ENCODE results near the gene PODXL2. TPM values are rescaled to one million over a fixed set of nuclear protein-coding genes. Genes with fewer than 3 reads are reported as not detected.

The PODXL2 gene
- total RNA-seq, 2 donors from 2014 or later, result 8.3 to 14.2 TPM

DNA sequence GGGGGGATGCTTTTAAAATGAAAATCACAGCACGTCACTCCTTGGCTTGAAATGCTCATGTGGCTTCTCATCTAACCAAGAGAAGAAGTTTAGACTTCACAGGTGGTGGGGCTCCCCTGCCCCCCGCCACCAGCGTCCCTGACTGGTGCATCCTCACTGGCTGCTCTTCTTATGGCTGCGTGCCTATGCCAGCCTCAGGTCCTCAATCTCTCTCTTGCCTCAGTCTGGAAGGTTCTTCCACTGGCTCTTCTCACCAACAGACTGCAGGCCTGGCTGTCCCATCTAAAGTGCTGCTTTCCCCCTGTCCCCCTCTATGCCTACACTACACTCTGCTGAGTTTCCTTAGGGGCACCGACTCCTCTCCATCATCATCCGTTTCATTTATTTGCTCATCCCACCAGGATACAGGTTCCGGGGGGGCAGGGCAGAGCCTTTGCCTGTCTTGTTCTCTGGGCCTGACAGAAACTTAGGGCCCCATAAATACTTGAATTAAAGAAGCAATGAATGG lies 64.4 kb downstream of the PODXL2 start:
- ATAC-seq, result no peak
- intact Hi-C loops (cut with DNase I), result no loop called here
- H3K4me3 ChIP-seq, result no peak overlapping the region
- no peak overlapping the region for H3K27ac ChIP-seq
- peaks cover 19% of the 10 kb centered on the region for H3K4me1 ChIP-seq
- no peak for DNase-seq
- no peaks in the 10 kb centered on the region for H3K36me3 ChIP-seq (replicated peaks in 1 of 2; ENCODE audit: insufficient read depth in 1 of 2, low read depth in 2 of 2)
- no peaks in the 10 kb centered on the region for H3K27me3 ChIP-seq
- no peaks in the 10 kb centered on the region for H3K9me3 ChIP-seq
- WGBS, 2 donors, result 69 to 75% methylated on average over 7 of the region's 7 CpGs
- TF ChIP-seq CTCF (IDR thresholded peaks at IDR 0.05) (no peak), POLR2A (IDR thresholded peaks at IDR 0.05) (no peak)

DNA sequence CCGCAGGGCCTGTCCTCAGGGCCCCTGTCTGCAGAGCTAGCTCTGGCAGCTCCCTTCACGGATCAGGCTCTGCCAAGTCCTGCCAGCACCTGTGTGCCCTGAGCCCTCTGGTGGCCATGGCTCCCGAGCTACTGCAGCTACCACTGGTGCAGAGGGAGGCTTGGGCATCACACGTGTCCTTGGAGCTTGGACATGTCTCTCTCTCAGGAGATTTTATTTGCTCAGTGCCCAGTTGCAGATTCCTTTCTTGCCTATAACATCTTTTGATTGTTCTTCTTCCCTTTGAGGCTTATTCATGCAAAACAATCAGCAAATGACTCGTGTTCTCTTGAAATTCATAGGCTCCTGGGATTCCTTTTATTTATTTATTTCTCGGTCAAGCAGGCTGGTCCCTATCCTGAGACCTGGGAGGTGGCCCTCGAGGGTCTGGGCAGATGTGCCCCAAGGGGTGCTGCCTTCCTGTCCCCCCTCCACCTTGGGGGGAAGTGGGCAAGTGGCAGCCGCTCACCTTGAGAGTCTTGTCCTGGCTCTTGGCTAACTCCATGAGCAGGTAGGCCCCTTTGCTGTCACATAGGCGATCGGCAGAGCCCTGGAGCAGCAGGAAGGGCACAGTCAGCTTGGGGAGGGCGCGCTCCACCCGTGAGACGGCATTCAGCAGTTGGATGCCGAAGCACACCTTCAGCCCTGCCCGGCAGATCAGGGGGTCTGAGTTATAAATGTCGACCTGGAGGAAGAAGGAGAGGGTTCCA lies 65.7 kb downstream of the PODXL2 start:
- intact Hi-C loops (cut with DNase I), result no loop called here
- H3K4me3 ChIP-seq, result no peak overlapping the region
- 43 to 64% methylated on average over 8 to 17 of the region's 17 CpGs for WGBS, 2 donors
- peak; percentile 86 to 94 (median 92) for DNase-seq
- H3K9me3 ChIP-seq, result no peaks in the 10 kb centered on the region
- peak; percentile 75 for ATAC-seq
- peaks cover 32% of the 10 kb centered on the region for H3K4me1 ChIP-seq
- H3K27ac ChIP-seq, result no peak overlapping the region
- H3K36me3 ChIP-seq (replicated peaks in 1 of 2; ENCODE audit: insufficient read depth in 1 of 2, low read depth in 2 of 2), result no peaks in the 10 kb centered on the region
- TF ChIP-seq CTCF (IDR thresholded peaks at IDR 0.05) (peak; percentile 31 to 83 (median 66)), POLR2A (IDR thresholded peaks at IDR 0.05) (no peak)
- no peaks in the 10 kb centered on the region for H3K27me3 ChIP-seq

DNA sequence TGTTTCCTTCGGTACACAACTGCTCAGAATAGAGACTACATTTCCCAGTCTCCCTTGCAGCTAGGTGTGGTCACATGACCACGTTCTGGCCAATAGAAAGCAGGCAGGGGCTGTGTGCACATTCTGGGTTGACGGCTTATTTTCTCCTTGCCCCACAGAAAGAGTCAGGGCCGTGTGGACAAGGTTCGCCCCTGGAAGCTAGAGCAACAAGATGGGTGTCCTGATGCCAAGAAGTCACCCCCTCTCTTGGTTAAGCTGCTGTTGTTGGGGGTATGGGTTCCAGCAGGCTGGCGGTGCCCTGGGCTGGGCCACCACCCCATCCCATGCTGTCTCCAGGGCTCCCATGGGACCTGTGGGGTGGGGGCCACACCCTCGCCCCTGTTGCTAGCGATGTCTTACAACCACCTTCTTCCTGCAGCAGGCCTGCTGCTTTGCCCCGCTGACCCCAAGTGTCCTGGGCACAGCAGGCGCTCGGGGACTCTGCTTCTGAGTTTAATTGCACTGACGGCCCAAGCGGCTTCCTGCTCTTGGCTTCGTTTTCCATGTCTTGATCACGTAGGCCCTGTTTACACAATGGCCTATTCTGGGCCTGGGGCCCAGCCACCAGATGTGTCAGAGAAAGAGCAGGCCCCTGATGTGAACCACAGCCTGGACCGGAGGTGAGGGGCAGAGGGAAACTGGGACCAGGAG lies 68.7 kb downstream of the PODXL2 start:
- intact Hi-C loops (cut with DNase I), result no loop called here
- no peaks in the 10 kb centered on the region for H3K27me3 ChIP-seq
- WGBS, 2 donors, result 24 to 35% methylated on average over 6 to 16 of the region's 16 CpGs
- H3K27ac ChIP-seq, result peak overlapping the region; percentile 44 to 83 (median 74)
- no peaks in the 10 kb centered on the region for H3K9me3 ChIP-seq
- peak; percentile 76 for ATAC-seq
- no peaks in the 10 kb centered on the region for H3K36me3 ChIP-seq (replicated peaks in 1 of 2; ENCODE audit: insufficient read depth in 1 of 2, low read depth in 2 of 2)
- H3K4me1 ChIP-seq, result peaks cover 33% of the 10 kb centered on the region
- no peak overlapping the region for H3K4me3 ChIP-seq
- DNase-seq, result peak; percentile 70 to 88 (median 84)
- TF ChIP-seq POLR2A (IDR thresholded peaks at IDR 0.05), result peak in 1 of 3 donors; percentile 29
- TF ChIP-seq CTCF (IDR thresholded peaks at IDR 0.05), result no peak

DNA sequence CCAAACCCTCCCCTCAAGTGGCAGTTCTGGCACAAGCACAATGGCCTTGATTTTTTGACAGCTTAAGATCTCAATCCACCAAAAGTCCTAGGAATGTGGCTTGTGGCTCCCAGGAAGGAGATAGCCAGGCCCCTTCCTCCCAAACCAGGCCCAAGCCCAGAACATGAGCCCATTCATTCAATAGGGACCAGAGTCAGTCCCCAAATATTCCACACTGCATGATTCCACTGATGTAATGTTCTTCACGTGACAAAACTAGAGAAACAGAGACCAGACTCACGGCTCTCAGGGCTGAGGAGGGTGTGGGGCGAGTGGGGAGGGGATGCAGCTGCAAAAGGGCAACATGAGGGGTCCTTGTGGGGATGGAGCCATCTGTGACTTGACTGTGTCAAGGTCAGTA lies 69.3 kb downstream of the PODXL2 start:
- WGBS, 2 donors, result 87 to 94% methylated on average over 3 of the region's 3 CpGs
- intact Hi-C loops (cut with DNase I), result no loop called here
- no peak overlapping the region for H3K4me3 ChIP-seq

More for the DNA sequence above, 69.3 kb downstream of the PODXL2 start:
- no peaks in the 10 kb centered on the region for H3K36me3 ChIP-seq (replicated peaks in 1 of 2; ENCODE audit: insufficient read depth in 1 of 2, low read depth in 2 of 2)
- no peak for TF ChIP-seq POLR2A (IDR thresholded peaks at IDR 0.05)
- no peak for TF ChIP-seq CTCF (IDR thresholded peaks at IDR 0.05)
- H3K9me3 ChIP-seq, result no peaks in the 10 kb centered on the region
- H3K4me1 ChIP-seq, result peaks cover 33% of the 10 kb centered on the region
- no peak for ATAC-seq
- DNase-seq, result no peak
- no peaks in the 10 kb centered on the region for H3K27me3 ChIP-seq
- peak overlapping the region; percentile 44 to 83 (median 74) for H3K27ac ChIP-seq
